ENCODE data around the gene NXNL1.
A peak's percentile ranks its signal among the peaks of the same experiment; 100 is the strongest.

NXNL1 gene

DNA sequence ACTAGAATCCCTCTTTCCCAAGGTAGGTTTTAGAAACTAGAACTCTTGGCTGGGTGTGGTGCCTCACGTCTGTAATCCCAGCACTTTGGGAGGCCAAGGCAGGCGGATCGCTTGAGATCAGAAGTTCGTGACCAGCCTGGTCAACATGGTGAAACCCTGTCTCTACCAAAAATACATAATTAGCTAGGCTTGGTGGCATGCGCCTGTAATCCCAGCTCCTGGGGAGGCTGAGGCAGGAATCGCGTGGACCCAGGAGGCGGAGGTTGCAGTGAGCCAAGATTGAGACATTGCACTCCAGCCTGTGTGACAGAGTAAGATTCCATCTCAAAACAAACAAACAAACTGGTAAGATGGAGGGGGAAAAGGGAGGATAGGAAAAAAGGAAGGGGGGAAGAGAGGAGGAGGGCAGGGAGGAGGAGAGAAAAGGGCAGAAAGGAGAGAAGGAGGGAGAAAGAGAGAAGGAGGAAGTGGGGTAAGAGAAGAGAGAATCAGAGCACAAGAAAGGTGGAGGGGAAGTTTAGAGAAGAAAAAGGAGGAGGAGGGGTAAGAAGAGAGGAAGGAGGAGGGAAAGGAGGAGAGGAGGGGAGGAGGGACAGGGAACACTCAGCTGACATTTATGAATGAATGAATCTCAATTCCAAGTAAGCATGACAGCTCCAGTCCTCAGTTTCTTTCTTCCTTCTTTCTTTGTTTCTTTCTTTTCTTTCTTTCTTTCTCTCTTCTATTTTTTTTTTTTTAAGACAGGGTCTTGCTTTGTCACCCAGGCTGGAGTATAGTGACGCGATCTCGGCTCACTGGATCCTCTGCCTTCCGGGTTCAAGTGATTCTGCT lies 7.0 kb upstream of the NXNL1 start:
- WGBS (ENCODE audit: extremely low coverage, insufficient coverage, insufficient read length), result no CpG with 5 or more reads among the region's 12 CpGs

GRCh38 chr19:17466487-17466850 lies 5.7 kb upstream of the NXNL1 start:
- Histone ChIP-seq H3K14ac (ENCODE audit: low read length) (no peak overlapping the region), H2BK12ac (ENCODE audit: low read length) (no peak overlapping the region), H2AK5ac (ENCODE audit: low read length) (no peak overlapping the region), H3K4me1 (ENCODE audit: control insufficient read depth in 1 of 2, insufficient read depth in 2 of 2, low read length in 2 of 2) (peaks cover 4 to 6% of the 10 kb centered on the region in 2 experiments), H2BK120ac (ENCODE audit: insufficient read depth, low read length, poor library complexity) (no peak overlapping the region), H3K79me1 (ENCODE audit: low read length) (peaks cover 3% of the 10 kb centered on the region), H4K12ac (ENCODE audit: low read depth, low read length) (no peak overlapping the region), H3K9me3 (ENCODE audit: insufficient read depth, low read depth, low read length) (no peaks in the 10 kb centered on the region), H3K79me2 (ENCODE audit: control insufficient read depth, insufficient read depth, low read length, poor library complexity) (peaks cover 3% of the 10 kb centered on the region), H2AFZ (ENCODE audit: insufficient read depth, low read length, poor library complexity) (no peak overlapping the region), H3K18ac (ENCODE audit: low read length) (no peak overlapping the region), H2BK5ac (ENCODE audit: low read depth, low read length, poor library complexity) (no peak overlapping the region), H3K4ac (ENCODE audit: low read depth, low read length) (no peak overlapping the region), H3K4me3 (ENCODE audit: low read depth, low read length) (no peak overlapping the region), H3K27me3 (ENCODE audit: insufficient read depth, low read length) (peaks cover 4% of the 10 kb centered on the region), H3K4me2 (ENCODE audit: low read length) (no peak overlapping the region), H3K36me3 (ENCODE audit: control insufficient read depth in 1 of 2, insufficient read depth in 2 of 2, low read length in 2 of 2) (no peaks in the 10 kb centered on the region), H4K8ac (ENCODE audit: low read depth, low read length) (no peak overlapping the region), H3K27ac (ENCODE audit: low read depth, low read length) (no peak overlapping the region), H3K23ac (ENCODE audit: low read length) (no peak overlapping the region), H4K91ac (ENCODE audit: low read depth, low read length) (no peak overlapping the region), H3K9ac (ENCODE audit: low read length) (no peak overlapping the region)
- no peak for DNase-seq
- no CpG with 5 or more reads among the region's 6 CpGs for WGBS (ENCODE audit: extremely low coverage, insufficient coverage, insufficient read length)

More for the DNA sequence above, 7.0 kb upstream of the NXNL1 start:
- Histone ChIP-seq H2BK120ac (ENCODE audit: insufficient read depth, low read length, poor library complexity) (no peak overlapping the region), H2BK12ac (ENCODE audit: low read length) (no peak overlapping the region), H4K12ac (ENCODE audit: low read depth, low read length) (no peak overlapping the region), H3K27me3 (ENCODE audit: insufficient read depth, low read length) (peaks cover 6% of the 10 kb centered on the region), H3K79me2 (ENCODE audit: control insufficient read depth, insufficient read depth, low read length, poor library complexity) (peaks cover 3% of the 10 kb centered on the region), H4K8ac (ENCODE audit: low read depth, low read length) (no peak overlapping the region), H2AK5ac (ENCODE audit: low read length) (no peak overlapping the region), H3K79me1 (ENCODE audit: low read length) (peaks cover 3% of the 10 kb centered on the region), H3K9ac (ENCODE audit: low read length) (no peak overlapping the region), H3K4ac (ENCODE audit: low read depth, low read length) (no peak overlapping the region), H3K4me3 (ENCODE audit: low read depth, low read length) (no peak overlapping the region), H3K36me3 (ENCODE audit: control insufficient read depth in 1 of 2, insufficient read depth in 2 of 2, low read length in 2 of 2) (no peaks in the 10 kb centered on the region), H4K91ac (ENCODE audit: low read depth, low read length) (no peak overlapping the region), H3K23ac (ENCODE audit: low read length) (no peak overlapping the region), H3K27ac (ENCODE audit: low read depth, low read length) (no peak overlapping the region), H3K4me1 (ENCODE audit: control insufficient read depth in 1 of 2, insufficient read depth in 2 of 2, low read length in 2 of 2) (peaks cover 4 to 6% of the 10 kb centered on the region in 2 experiments), H3K18ac (ENCODE audit: low read length) (no peak overlapping the region), H2AFZ (ENCODE audit: insufficient read depth, low read length, poor library complexity) (no peak overlapping the region), H2BK5ac (ENCODE audit: low read depth, low read length, poor library complexity) (no peak overlapping the region), H3K9me3 (ENCODE audit: insufficient read depth, low read depth, low read length) (no peaks in the 10 kb centered on the region), H3K14ac (ENCODE audit: low read length) (no peak overlapping the region), H3K4me2 (ENCODE audit: low read length) (no peak overlapping the region)
- DNase-seq, result no peak

DNA sequence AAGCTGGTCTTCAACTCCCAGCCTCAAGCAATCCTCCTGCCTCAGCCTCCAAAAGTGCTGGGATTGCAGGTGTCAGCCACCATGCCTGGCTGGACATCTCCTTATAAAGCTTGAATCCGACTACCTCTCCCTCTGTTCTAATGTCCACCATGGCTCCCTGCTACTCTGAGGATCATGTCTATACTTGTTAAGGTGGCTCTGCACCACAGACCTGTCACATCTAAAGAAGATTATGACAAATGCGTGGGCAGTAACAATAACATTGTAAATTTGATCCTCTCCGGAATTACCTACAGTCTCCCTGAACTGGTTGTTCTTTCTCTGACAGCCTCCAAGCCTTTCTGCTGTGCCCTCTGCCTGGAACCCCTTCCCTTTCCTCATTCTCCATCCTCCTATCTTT lies 1.8 kb downstream of the NXNL1 start:
- Histone ChIP-seq H3K4ac (ENCODE audit: low read depth, low read length) (no peak overlapping the region), H3K79me1 (ENCODE audit: low read length) (no peaks in the 10 kb centered on the region), H2BK5ac (ENCODE audit: low read depth, low read length, poor library complexity) (no peak overlapping the region), H3K18ac (ENCODE audit: low read length) (no peak overlapping the region), H3K27ac (ENCODE audit: low read depth, low read length) (no peak overlapping the region), H3K9me3 (ENCODE audit: insufficient read depth, low read depth, low read length) (peaks cover 11% of the 10 kb centered on the region), H3K27me3 (ENCODE audit: insufficient read depth, low read length) (peaks cover 20% of the 10 kb centered on the region), H4K12ac (ENCODE audit: low read depth, low read length) (no peak overlapping the region), H3K4me2 (ENCODE audit: low read length) (no peak overlapping the region), H2AFZ (ENCODE audit: insufficient read depth, low read length, poor library complexity) (no peak overlapping the region), H4K91ac (ENCODE audit: low read depth, low read length) (no peak overlapping the region), H4K8ac (ENCODE audit: low read depth, low read length) (no peak overlapping the region), H3K23ac (ENCODE audit: low read length) (no peak overlapping the region), H2AK5ac (ENCODE audit: low read length) (no peak overlapping the region), H3K9ac (ENCODE audit: low read length) (no peak overlapping the region), H3K79me2 (ENCODE audit: control insufficient read depth, insufficient read depth, low read length, poor library complexity) (no peaks in the 10 kb centered on the region), H3K4me1 (ENCODE audit: control insufficient read depth in 1 of 2, insufficient read depth in 2 of 2, low read length in 2 of 2) (no peaks in the 10 kb centered on the region), H2BK120ac (ENCODE audit: insufficient read depth, low read length, poor library complexity) (no peak overlapping the region), H2BK12ac (ENCODE audit: low read length) (no peak overlapping the region), H3K36me3 (ENCODE audit: control insufficient read depth in 1 of 2, insufficient read depth in 2 of 2, low read length in 2 of 2) (no peaks in the 10 kb centered on the region), H3K4me3 (ENCODE audit: low read depth, low read length) (no peak overlapping the region), H3K14ac (ENCODE audit: low read length) (no peak overlapping the region)
- no peak for DNase-seq
- no CpG with 5 or more reads among the region's 3 CpGs for WGBS (ENCODE audit: extremely low coverage, insufficient coverage, insufficient read length)

DNA sequence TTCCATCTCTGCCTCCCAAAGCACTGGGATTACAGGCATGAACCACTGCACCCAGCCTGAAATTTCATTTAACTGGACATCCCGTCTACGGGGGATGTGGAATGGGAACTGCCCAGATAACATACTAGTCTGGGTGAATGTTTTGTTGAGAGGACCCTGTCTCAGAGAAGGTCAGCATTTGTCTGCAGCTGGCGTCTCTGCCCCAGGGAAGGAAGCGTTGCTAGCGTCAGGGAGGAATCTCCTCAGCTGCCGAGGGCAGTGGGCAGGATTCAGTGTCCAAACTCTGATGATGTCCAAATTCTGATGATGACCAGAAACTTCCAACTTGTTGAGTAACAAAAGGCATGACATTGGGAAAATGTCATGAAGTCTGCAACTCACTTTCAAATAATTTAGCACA lies 3.1 kb downstream of the NXNL1 start:
- DNase-seq, result peak; percentile 94 to 98
- Histone ChIP-seq H2BK12ac (ENCODE audit: low read length) (no peak overlapping the region), H3K18ac (ENCODE audit: low read length) (no peak overlapping the region), H2AK5ac (ENCODE audit: low read length) (no peak overlapping the region), H4K91ac (ENCODE audit: low read depth, low read length) (no peak overlapping the region), H2BK5ac (ENCODE audit: low read depth, low read length, poor library complexity) (no peak overlapping the region), H3K23ac (ENCODE audit: low read length) (no peak overlapping the region), H3K4me3 (ENCODE audit: low read depth, low read length) (no peak overlapping the region), H3K36me3 (ENCODE audit: control insufficient read depth in 1 of 2, insufficient read depth in 2 of 2, low read length in 2 of 2) (no peaks in the 10 kb centered on the region), H3K4me1 (ENCODE audit: control insufficient read depth in 1 of 2, insufficient read depth in 2 of 2, low read length in 2 of 2) (no peaks in the 10 kb centered on the region), H3K9me3 (ENCODE audit: insufficient read depth, low read depth, low read length) (peaks cover 15% of the 10 kb centered on the region), H3K27me3 (ENCODE audit: insufficient read depth, low read length) (peaks cover 20% of the 10 kb centered on the region), H3K27ac (ENCODE audit: low read depth, low read length) (no peak overlapping the region), H3K4ac (ENCODE audit: low read depth, low read length) (no peak overlapping the region), H2AFZ (ENCODE audit: insufficient read depth, low read length, poor library complexity) (no peak overlapping the region), H4K12ac (ENCODE audit: low read depth, low read length) (no peak overlapping the region), H3K14ac (ENCODE audit: low read length) (no peak overlapping the region), H4K8ac (ENCODE audit: low read depth, low read length) (no peak overlapping the region), H2BK120ac (ENCODE audit: insufficient read depth, low read length, poor library complexity) (no peak overlapping the region), H3K79me2 (ENCODE audit: control insufficient read depth, insufficient read depth, low read length, poor library complexity) (no peaks in the 10 kb centered on the region), H3K9ac (ENCODE audit: low read length) (no peak overlapping the region), H3K79me1 (ENCODE audit: low read length) (no peaks in the 10 kb centered on the region), H3K4me2 (ENCODE audit: low read length) (no peak overlapping the region)
- no CpG with 5 or more reads among the region's 6 CpGs for WGBS (ENCODE audit: extremely low coverage, insufficient coverage, insufficient read length)

Measured in trophoblast cell (in vitro differentiated cells and primary cell).